ENCODE measurements around the gene KIAA0232. TPM values are rescaled to one million over a fixed set of nuclear protein-coding genes. Genes with fewer than 3 reads are reported as not detected.
A peak's percentile ranks its signal among the peaks of the same experiment; 100 is the strongest.

KIAA0232 gene
- total and polyA plus RNA-seq, 2 of the 8 experiments (the other 6 are each of a cell fraction or from before 2014, with no cell fraction given): 5.6 to 23.3 TPM

DNA sequence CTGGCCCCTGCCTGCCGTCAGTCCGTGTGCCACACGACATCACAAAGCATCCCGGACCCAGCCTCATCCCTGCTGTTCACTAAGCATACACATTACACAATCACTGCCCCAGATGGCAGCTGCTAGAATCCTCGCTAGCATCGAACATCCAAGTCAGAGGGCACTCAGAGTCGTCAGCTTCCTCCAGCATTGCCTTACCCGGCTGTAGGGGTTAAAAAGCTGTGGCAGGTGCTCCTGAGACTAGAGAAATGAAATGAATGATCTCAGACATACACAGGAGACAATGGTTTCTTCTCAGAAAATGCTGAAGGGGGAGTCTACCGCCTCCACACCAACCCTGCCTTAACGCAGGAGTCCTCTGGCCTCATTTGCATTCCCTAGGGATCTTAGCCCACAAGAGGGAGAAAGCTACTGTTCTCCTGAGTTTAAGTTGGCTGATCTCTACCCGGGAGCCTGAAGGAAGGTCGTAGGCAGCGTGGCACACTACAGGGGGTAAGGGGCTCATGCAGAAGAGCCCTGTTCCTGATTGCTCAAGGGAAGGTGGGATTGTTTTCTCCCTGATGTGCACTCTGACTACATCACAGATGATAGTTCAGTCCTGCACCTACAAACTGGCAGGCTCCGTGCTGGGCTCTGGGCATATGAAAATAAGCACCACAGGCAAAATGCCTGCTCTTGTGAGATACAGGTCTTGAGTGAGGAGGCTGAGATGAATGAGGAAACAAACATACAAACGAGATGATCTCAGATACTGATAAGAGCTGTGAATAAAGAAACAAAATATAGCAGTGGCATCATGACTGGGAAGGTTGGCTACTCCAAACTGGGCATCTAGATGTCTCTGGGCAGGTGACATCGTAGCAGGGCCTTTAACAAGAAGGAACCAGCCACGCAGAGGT is 2.6 kb upstream of the KIAA0232 start:
- Histone ChIP-seq H3K23me2 (ENCODE audit: low read depth, low read length) (peaks cover 4% of the 10 kb centered on the region; the same call in 1 of the 2 replicates), H3K56ac (replicated peaks; ENCODE audit: insufficient read length, low read depth, low read length) (no peak overlapping the region), H3K14ac (ENCODE audit: insufficient read length) (no peak overlapping the region), H2AFZ (ENCODE audit: low read length) (peak overlapping the region; percentile 74; the same call in 1 of the 2 replicates), H2BK12ac (ENCODE audit: low read depth, low read length) (no peak overlapping the region; the same call in 1 of the 2 replicates), H3K4me2 (ENCODE audit: insufficient read depth in 1 of 2, low read depth in 2 of 2, low read length in 2 of 2) (peak overlapping the region; percentile 34 to 53), H3K36me3 (ENCODE audit: control insufficient read depth in 2 of 4, insufficient read depth in 4 of 4, low read length in 3 of 4) (no peaks in the 10 kb centered on the region), H4K5ac (ENCODE audit: insufficient read length, low read depth, low read length) (no peak overlapping the region), H3K4ac (replicated peaks; ENCODE audit: insufficient read length, low read depth, low read length) (no peak overlapping the region), H2BK20ac (ENCODE audit: low read length) (no peak overlapping the region), H3K9me3 (ENCODE audit: insufficient read depth in 2 of 2, low read depth in 1 of 2, low read length in 1 of 2) (no peaks in the 10 kb centered on the region), H3K4me3 (ENCODE audit: extremely low read depth in 1 of 4, insufficient read depth in 2 of 4, low read depth in 3 of 4, low read length in 4 of 4) (no peak overlapping the region), H3K79me2 (ENCODE audit: control insufficient read depth in 1 of 2, insufficient read depth in 2 of 2, low read length in 2 of 2) (peaks cover 0 to 14% of the 10 kb centered on the region in 2 experiments; a peak in 2 of 4 replicates), H4K91ac (replicated peaks; ENCODE audit: insufficient read length, low read length) (no peak overlapping the region), H3K27ac (ENCODE audit: low read depth, low read length) (no peak overlapping the region), H3K79me1 (ENCODE audit: low read depth, low read length) (no peaks in the 10 kb centered on the region), H3K18ac (ENCODE audit: extremely low read depth, low read length) (no peak overlapping the region; the same call in 1 of the 2 replicates), H2BK15ac (ENCODE audit: low read length) (no peak overlapping the region), H3K27me3 (replicated peaks in 1 of 4; ENCODE audit: control insufficient read depth in 3 of 4, extremely low read depth in 1 of 4, insufficient read depth in 3 of 4, low read length in 3 of 4) (peaks cover 0 to 9% (median 0%) of the 10 kb centered on the region in 4 experiments; a peak in 2 of 7 replicates), H2BK5ac (ENCODE audit: low read depth, low read length) (no peak overlapping the region), H2BK120ac (replicated peaks; ENCODE audit: low read depth, low read length) (no peak overlapping the region), H2AK5ac (ENCODE audit: low read depth, low read length) (no peak overlapping the region), H3K4me1 (replicated peaks in 1 of 4; ENCODE audit: control insufficient read depth in 3 of 4, insufficient read depth in 4 of 4, low read length in 3 of 4) (peaks cover 2 to 18% (median 11%) of the 10 kb centered on the region in 4 experiments; a peak in 6 of 7 replicates), H3K23ac (ENCODE audit: insufficient read length) (no peak overlapping the region), H4K8ac (ENCODE audit: extremely low read depth, insufficient read depth, low read length) (no peak overlapping the region), H4K20me1 (replicated peaks in 1 of 2; ENCODE audit: control insufficient read depth in 1 of 2, insufficient read depth in 2 of 2, low read length in 2 of 2) (peaks cover 9 to 12% of the 10 kb centered on the region in 2 experiments), H3K9ac (replicated peaks in 1 of 4; ENCODE audit: extremely low read depth in 1 of 4, low read depth in 3 of 4, low read length in 3 of 4) (peak overlapping the region in 2 of 4 experiments; percentile 24 to 26; a peak in 2 of 7 replicates)
- DNase-seq (ENCODE audit: low read depth in 1 of 2, low spot score in 2 of 2) (peak in 1 of 2 experiments; percentile 19), FAIRE-seq (peak; percentile 83)
- ChIA-PET CTCF (ENCODE audit: partially characterized antibody) (interaction anchor here (0.6 to 4.9 kb wide), 8 partner anchors 10 to 193 kb away, joined by 3 to 38 read pairs (median 3); no protein-coding TSS in a partner anchor), POLR2A (ENCODE audit: partially characterized antibody) (interaction anchor here (0.7 to 2.5 kb wide), 5 partner anchors 14 to 156 kb away, joined by 3 to 7 read pairs (median 3); partner anchors contain the start of gene TBC1D14)
- WGBS, 2 experiments (ENCODE audit: extremely low coverage in 1 of 2, insufficient coverage in 1 of 2, insufficient read length in 1 of 2, insufficient replicate concordance in 2 of 2, low coverage in 1 of 2, low lambda C conversion rate in 2 of 2, missing lambda C conversion rate in 1 of 2): 47% methylated on average over 17 of the region's 17 CpGs; no CpG with 5 or more reads in 1 of the 2 experiments
- TF ChIP-seq CBX5 (IDR thresholded peaks at IDR 0.05; ENCODE audit: low read depth, low read length) (no peak), CREB1 (IDR thresholded peaks at IDR 0.05) (no peak), RBBP5 (IDR thresholded peaks at IDR 0.05; ENCODE audit: borderline replicate concordance, low read depth, low read length) (peak; percentile 47; the same call in 1 of the 2 replicates), TAF7 (optimal IDR thresholded peaks at IDR 0.05; ENCODE audit: borderline replicate concordance, low read depth, low read length) (peak; percentile 26), HDAC6 (IDR thresholded peaks at IDR 0.05; ENCODE audit: low read depth, low read length) (no peak), NANOG (IDR thresholded peaks at IDR 0.05; ENCODE audit: insufficient read depth, low read depth, low read length, poor library complexity, severe bottlenecking) (no peak), POLR2AphosphoS5 (IDR thresholded peaks at IDR 0.05; ENCODE audit: low read depth, low read length) (no peak), CHD2 (IDR thresholded peaks at IDR 0.05; ENCODE audit: low read length) (no peak), MAFK (IDR thresholded peaks at IDR 0.05; ENCODE audit: low read depth, low read length) (no peak), SIX5 (IDR thresholded peaks at IDR 0.05; ENCODE audit: low read depth, low read length) (no peak)
- TF ChIP-seq, protein P1, sequence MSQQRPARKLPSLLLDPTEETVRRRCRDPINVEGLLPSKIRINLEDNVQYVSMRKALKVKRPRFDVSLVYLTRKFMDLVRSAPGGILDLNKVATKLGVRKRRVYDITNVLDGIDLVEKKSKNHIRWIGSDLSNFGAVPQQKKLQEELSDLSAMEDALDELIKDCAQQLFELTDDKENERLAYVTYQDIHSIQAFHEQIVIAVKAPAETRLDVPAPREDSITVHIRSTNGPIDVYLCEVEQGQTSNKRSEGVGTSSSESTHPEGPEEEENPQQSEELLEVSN (IDR thresholded peaks at IDR 0.05): no peak

Measured in H1 (cell line).